GM12874 (cell line): ENCODE results near the gene ATXN1L.

Source experiments
- TF ChIP-seq, protein P1 (sequence below): IDR thresholded peaks from 2 replicates; pipeline ENCODE4 v1.5.1; 2011; ENCODE audit warnings: low read depth, mild to moderate bottlenecking, control low read depth, low read length, moderate library complexity; ENCODE audit not compliant: insufficient read depth

Gene ATXN1L

DNA sequence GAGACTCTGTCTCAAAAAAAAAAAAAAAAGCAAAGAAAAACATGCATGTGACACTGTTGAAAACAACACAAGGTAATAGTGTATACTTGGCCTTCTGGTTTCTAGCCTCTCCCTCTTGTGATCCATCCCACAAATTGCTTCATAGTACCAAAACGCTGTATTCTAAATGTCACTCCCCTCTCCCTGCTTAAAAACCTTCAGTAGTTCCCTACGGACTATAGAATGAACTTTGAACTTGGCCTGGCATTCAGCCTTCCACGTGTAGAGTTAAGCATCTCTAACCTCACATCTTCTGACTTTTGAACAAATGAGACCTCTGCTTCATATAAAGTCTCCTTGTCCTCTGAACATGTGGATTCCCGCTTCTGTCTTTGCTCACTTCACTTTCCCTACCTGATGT is 33.1 kb downstream of the ATXN1L start:
- TF ChIP-seq, protein P1, sequence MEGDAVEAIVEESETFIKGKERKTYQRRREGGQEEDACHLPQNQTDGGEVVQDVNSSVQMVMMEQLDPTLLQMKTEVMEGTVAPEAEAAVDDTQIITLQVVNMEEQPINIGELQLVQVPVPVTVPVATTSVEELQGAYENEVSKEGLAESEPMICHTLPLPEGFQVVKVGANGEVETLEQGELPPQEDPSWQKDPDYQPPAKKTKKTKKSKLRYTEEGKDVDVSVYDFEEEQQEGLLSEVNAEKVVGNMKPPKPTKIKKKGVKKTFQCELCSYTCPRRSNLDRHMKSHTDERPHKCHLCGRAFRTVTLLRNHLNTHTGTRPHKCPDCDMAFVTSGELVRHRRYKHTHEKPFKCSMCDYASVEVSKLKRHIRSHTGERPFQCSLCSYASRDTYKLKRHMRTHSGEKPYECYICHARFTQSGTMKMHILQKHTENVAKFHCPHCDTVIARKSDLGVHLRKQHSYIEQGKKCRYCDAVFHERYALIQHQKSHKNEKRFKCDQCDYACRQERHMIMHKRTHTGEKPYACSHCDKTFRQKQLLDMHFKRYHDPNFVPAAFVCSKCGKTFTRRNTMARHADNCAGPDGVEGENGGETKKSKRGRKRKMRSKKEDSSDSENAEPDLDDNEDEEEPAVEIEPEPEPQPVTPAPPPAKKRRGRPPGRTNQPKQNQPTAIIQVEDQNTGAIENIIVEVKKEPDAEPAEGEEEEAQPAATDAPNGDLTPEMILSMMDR: no peak

DNA sequence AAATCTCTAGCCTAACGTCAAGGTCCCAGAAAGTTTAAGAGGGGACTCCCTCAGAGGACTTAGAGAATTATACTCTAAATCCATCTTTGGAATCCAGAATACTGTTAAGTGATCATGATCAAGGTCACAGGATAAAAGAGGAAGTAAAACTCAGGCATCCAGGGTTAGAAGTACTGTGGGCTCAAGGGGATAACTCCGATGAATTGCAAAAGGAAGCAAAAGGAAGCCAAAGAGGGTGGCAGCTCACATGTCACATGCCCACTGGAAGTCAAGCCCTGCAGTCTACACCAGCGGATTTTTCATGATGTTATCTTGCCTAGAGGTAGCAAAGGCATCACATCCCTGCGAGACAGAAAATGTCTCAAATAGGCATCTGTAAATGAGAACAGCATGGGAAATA is 34.4 kb downstream of the ATXN1L start:
- TF ChIP-seq, protein P1: no peak

DNA sequence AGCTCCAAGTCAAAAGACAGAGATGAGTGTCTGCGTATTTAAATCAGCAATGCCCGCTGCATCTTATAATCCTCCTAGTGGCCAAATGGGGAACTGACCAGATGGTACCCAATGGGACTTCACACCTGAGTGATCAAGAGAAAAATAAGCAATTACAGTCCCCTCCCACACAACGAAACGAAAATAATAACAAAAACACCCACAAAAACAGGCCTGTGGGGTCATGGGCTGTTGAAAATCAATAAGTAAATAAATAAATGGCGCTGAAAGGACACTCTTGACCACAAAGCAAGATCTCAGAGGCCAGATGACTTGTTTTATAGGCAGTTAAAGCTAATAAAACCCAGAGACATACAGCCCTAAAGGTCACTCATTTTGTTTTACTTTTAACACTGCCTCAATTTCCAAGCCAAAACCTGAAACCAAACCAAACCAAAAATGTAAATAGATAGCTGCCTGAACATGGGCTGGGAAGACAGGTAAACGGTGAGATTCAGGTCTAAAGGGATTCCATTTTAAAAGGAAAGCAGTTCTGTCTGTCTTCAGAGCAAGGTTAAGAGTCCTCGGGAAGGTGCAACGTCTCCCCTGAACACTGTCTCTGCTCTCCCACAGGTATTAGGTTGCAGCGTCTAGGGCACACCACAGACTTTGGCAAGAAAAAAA is 36.9 kb downstream of the ATXN1L start:
- TF ChIP-seq, protein P1: peak; percentile 62; the same call in 1 of the 2 replicates

DNA sequence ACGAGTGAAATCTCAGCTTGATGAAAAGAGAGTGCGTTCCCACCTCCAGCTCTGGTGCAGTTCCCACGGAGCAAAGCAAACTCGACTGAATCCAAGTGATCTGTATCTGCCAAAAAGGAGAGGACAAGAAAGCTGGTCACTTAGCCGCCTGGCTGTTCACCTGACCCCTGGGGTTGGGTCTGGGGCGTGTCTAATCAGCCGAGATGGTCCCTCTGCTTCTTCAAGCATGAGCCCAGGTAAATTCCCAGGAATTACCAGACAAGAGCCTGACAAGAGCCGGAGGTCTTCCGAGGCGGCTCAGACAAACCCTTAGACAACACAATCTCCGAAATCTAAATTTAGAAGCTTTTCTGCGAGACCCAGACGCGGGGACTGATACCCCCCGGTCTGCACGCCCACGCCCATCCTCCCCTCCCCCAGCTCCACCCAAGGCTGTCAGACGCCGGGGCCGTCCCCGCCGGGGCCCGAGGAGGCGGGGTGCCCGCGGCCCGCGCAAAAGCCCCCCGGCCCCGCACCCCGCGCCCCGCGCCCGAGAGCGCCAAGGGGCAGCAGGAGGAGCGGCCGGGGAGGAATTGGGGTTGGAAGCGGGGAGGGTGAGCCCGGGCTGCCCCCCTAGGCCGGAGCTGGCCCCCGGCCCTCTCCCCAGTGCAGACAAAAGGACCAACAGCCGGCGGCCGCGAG is 37.5 kb downstream of the ATXN1L start:
- TF ChIP-seq, protein P1: peak; percentile 60; the same call in 1 of the 2 replicates

DNA sequence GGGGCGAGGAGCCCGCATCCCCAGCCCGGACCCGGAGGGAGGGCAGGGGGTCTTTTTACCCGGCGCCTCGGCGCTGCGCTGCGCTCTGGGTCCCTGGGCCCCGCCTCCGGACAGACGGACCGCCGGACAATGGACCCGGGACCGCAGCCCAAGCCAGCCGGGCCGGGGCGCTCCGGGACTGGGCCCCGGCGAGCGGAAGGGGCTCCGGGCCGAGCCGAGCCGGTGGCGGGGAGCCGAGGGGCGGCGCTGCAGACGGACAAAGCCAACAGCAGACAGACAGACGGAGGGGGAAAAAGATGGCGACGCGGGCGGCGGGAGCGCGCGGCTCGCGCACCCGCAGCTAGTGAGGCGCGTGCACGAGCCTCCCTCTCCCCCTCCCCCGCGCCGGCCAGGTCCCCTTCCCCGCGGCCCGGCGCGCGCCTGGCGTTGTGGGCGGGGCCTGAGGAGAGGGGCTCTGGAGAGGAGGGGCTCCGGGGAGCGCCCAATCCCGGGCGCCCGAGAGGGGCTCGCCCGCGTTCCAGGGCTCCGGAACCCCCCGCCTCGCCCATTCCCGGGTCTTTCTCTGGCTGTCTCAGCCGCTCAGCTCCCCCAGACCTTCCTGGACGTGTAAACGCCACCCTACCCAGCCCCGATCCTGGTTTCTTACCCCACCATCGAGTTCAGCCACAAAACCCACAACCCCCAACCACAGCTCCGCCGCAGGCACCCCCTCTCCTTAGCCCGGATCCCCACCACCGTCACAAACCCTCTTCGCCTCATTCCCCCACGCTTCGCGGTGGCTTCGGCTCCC is 38.3 kb downstream of the ATXN1L start, which contains the start of gene ZNF821:
Gene ZNF821 (minus strand): TSS at position 334 of the 790 bp plus-strand sequence. CDS start 4,236 bp downstream, outside the sequence.
- TF ChIP-seq, protein P1: no peak; the same call in 1 of the 2 replicates

DNA sequence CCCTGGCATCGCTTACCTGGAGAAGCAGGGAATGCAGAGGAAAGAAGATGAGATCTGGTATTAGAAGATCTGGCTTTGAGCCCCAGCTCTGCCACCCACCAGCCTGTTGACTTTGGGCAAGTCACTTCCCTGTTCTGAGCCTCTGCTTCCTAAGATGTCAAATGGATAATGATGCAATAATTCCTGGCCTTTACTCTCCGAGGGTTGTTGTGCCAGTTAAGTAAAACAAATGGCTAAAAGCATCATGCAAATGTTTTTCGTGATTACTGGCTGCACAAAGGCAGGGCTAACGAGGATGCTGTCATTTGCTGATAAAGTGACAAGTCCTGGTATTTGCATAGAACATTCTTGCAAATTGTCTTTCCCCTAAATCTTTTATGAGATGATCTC is 39.5 kb downstream of the ATXN1L start:
- TF ChIP-seq, protein P1: no peak

DNA sequence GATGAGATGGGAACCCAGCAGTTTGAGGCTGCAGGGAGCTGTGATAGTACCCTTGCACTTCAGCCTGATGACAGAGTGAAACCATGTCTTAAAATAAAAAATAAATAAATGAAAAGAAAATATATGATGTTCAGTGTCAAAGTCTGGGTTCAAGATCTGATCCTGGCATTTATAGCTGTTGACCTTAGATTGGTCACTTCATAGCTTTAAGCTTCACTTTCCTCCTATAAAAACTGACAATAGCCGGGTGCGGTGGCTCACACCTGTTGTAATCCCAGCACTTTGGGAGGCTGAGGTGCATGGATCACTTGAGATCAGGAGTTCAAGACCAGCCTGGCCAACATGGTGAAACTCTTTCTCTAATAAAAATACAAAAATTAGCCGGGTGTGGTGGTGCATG is 43.4 kb downstream of the ATXN1L start:
- TF ChIP-seq, protein P1: no peak
